Endothelial cell of umbilical vein (primary cell): ENCODE results near the gene LRP5. TPM values are rescaled to one million over a fixed set of nuclear protein-coding genes. Genes with fewer than 3 reads are reported as not detected.
"Not testable (repeated sequence)": the region's sequence is repeated elsewhere in the genome, so short reads cannot be mapped to it uniquely, and the experiment has no call there.

Source experiments
- BruUV-seq: library from RNA; stranded (reverse); fragments of 400-500 nt; replicated peaks from 2 replicates; lab custom pipeline; 2021; lab: Mats Ljungman, UMichigan
- CTCF ChIA-PET: fragments of 300-600, 350-600 bp; sonication (Branson Sonifier 250); formaldehyde crosslinking; loops from one replicate; lab custom pipeline; 2021; ENCODE audit warnings: antibody characterized with exemption, inconsistent platforms; lab: Charles Lee
- POLR2A ChIA-PET: fragments of 300-600, 350-600 bp; sonication (Branson Sonifier 250); formaldehyde crosslinking; loops from one replicate; lab custom pipeline; 2021; ENCODE audit warnings: antibody characterized with exemption, inconsistent platforms; lab: Charles Lee
- DNase-seq: peaks from one replicate; pipeline ENCODE4 v3.0.0-alpha.2; 2011; ENCODE audit warnings: low read depth, low spot score
- FAIRE-seq: peaks from 2 replicates; lab custom pipeline; 2011; peaks lifted over from hg19 to GRCh38; lab: Jason Lieb, UNC
- H2AFZ ChIP-seq: 2 replicates; pipeline ENCODE4 v1.6.0; 2012; ENCODE audit warnings: low read depth, low read length, control low read depth, inconsistent platforms
- H3K27ac ChIP-seq: 2 replicates; pipeline ENCODE4 v1.5.1; 2011; ENCODE audit warnings: low read depth, mild to moderate bottlenecking, control low read depth, low read length, moderate library complexity; ENCODE audit not compliant: insufficient read depth
- H3K27me3 ChIP-seq, 2 experiments: 2 replicates each; pipeline versions ENCODE4 v1.6.0 to v1.6.1; 2011; ENCODE audit warnings: low read length in 2 of 2, mixed read lengths in 1 of 2; ENCODE audit not compliant: control insufficient read depth in 2 of 2, insufficient read depth in 2 of 2
- H3K36me3 ChIP-seq, 2 experiments: 2 replicates in 1 of 2; 3 replicates in 1 of 2; pipeline ENCODE4 v1.5.1; 2011; ENCODE audit warnings: low read length in 2 of 2, mild to moderate bottlenecking in 1 of 2, moderate library complexity in 1 of 2; ENCODE audit not compliant: control insufficient read depth in 2 of 2, insufficient read depth in 2 of 2; ENCODE audit errors: extremely low read depth in 1 of 2
- H3K4me1 ChIP-seq: 3 replicates; pipeline ENCODE4 v1.5.1; 2011; ENCODE audit warnings: mild to moderate bottlenecking, low read length; ENCODE audit not compliant: control insufficient read depth, insufficient read depth; ENCODE audit errors: extremely low read depth
- H3K4me2 ChIP-seq: 2 replicates; pipeline ENCODE4 v1.6.1; 2011; ENCODE audit warnings: low read length, control low read depth, mixed read lengths; ENCODE audit not compliant: insufficient read depth
- H3K4me3 ChIP-seq, 3 experiments: fragments of 200-600 bp in 1 of 3; sonication (generic), shearing (Covaris generic) in 1 of 3; replicated peaks in 1 of 3; 2 replicates each; pipeline ENCODE4 v1.5.1; 2011 to 2016; ENCODE audit warnings: control low read depth in 3 of 3, low read length in 3 of 3, mild to moderate bottlenecking in 2 of 3, inconsistent platforms in 1 of 3, low read depth in 1 of 3, moderate library complexity in 1 of 3; ENCODE audit not compliant: insufficient read depth in 1 of 3
- H3K79me2 ChIP-seq: 2 replicates; pipeline ENCODE4 v1.6.0; 2012; ENCODE audit warnings: low read length, inconsistent platforms; ENCODE audit not compliant: control insufficient read depth, insufficient read depth
- H3K9ac ChIP-seq: replicated peaks from 2 replicates; pipeline ENCODE3; 2011; ENCODE audit warnings: low read length, control low read depth; ENCODE audit not compliant: insufficient read depth; ENCODE audit errors: extremely low read depth
- H3K9me1 ChIP-seq: replicated peaks from 3 replicates; pipeline ENCODE4 v1.6.0; 2011; ENCODE audit warnings: mild to moderate bottlenecking, low read length; ENCODE audit not compliant: control insufficient read depth, insufficient read depth; ENCODE audit errors: extremely low read depth
- H3K9me3 ChIP-seq: replicated peaks from 2 replicates; pipeline ENCODE4 v1.5.1; 2012; ENCODE audit warnings: low read length, inconsistent platforms; ENCODE audit not compliant: control insufficient read depth, insufficient read depth
- H4K20me1 ChIP-seq: replicated peaks from 2 replicates; pipeline ENCODE3; 2011; ENCODE audit warnings: mild to moderate bottlenecking, low read length; ENCODE audit not compliant: control insufficient read depth, insufficient read depth; ENCODE audit errors: extremely low read depth
- FOS ChIP-seq: IDR thresholded peaks from 2 replicates; pipeline ENCODE4 v1.6.1; 2011; ENCODE audit warnings: mild to moderate bottlenecking, low read length, moderate library complexity, borderline replicate concordance; ENCODE audit not compliant: insufficient read depth
- GATA2 ChIP-seq: IDR thresholded peaks from 2 replicates; pipeline ENCODE4 v1.7.0; 2011; ENCODE audit warnings: low read depth, mild to moderate bottlenecking, moderate library complexity, mixed read lengths, low read length; ENCODE audit not compliant: insufficient read length, insufficient read depth
- JUN ChIP-seq: IDR thresholded peaks from 2 replicates; pipeline ENCODE4 v1.6.1; 2011; ENCODE audit warnings: borderline replicate concordance, low read depth; ENCODE audit not compliant: insufficient read length, insufficient read depth
- MYC ChIP-seq: IDR thresholded peaks from one replicate; pipeline ENCODE4 v1.6.1; 2011; ENCODE audit warnings: mild to moderate bottlenecking, low read depth, low read length
- POLR2A ChIP-seq: IDR thresholded peaks from 2 replicates; pipeline ENCODE4 v1.6.1; 2012; ENCODE audit warnings: low read depth, mild to moderate bottlenecking, control low read depth, low read length
- POLR2AphosphoS5 ChIP-seq: IDR thresholded peaks from 2 replicates; pipeline ENCODE4 v1.6.1; 2012; ENCODE audit warnings: low read depth, mild to moderate bottlenecking, control low read depth, low read length, moderate library complexity; ENCODE audit not compliant: insufficient read depth
- dilution Hi-C: fragments of 300-500 bp; cut with MboI; formaldehyde crosslinking; loops from one replicate; pipeline ENCODE4 v1.15.0; 2019; ENCODE audit warnings: low sequenced_read_pairs; ENCODE audit not compliant: extremely low pct_ligation_motif_present
- intact Hi-C: fragments of 100-400 bp; cut with micrococcal nuclease; formaldehyde crosslinking; loops from one replicate; pipeline ENCODE4 v1.10.0; 2022
- polyA plus RNA-seq, 4 experiments: library from polyadenylated mRNA; depleted of rRNA in 3 of 4; stranded (reverse) in 3 of 4; unstranded in 1 of 4; fragments of >200 nt; gene quantifications; 2 replicates each; pipeline versions ENCODE4 v1.2.1 to v1.2.3, GENCODE V29; 2011 to 2012; ENCODE audit warnings: missing spikeins in 1 of 4
- total RNA-seq: library from RNA; stranded (reverse); gene quantifications from 2 replicates; pipeline ENCODE4 v1.2.3, GENCODE V29; 2021
- TF ChIP-seq, protein P1 (sequence below), 2 donors: IDR thresholded peaks; 1 replicate in 1 of 2; 2 replicates in 1 of 2; pipeline ENCODE4 v1.5.1; 2011; ENCODE audit warnings: low read length in 2 of 2, mild to moderate bottlenecking in 2 of 2, moderate library complexity in 2 of 2, control low read depth in 1 of 2, inconsistent platforms in 1 of 2, low read depth in 1 of 2; ENCODE audit not compliant: insufficient read depth in 1 of 2; ENCODE audit errors: extremely low read depth in 1 of 2

The LRP5 gene
- total and polyA plus RNA-seq, 2 donors (not counting 3 experiments of a cell fraction or from before 2014, with no cell fraction given) = 35.1 to 51.8 TPM

DNA sequence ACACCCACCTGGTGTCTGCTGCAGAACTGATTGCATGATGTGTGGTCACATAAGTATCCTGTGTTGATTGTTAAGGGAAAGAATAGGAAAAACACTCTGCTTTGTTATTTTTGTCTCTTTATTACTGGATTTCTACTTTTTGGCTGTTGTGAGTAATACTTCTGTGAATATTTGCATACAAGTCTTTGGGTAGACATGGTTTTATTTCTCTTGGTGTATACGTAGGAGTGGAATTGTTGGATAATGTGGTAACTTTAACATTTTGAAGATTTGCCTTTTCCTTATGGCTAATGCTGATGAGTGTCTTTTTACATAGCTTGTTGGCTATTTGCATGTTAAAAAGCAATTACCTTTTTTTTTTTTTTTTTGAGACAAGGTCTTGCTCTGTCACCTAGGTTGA is 161.3 kb downstream of the LRP5 start:
- H3K4me3 ChIP-seq = no peak overlapping the region
- no peak overlapping the region for H2AFZ ChIP-seq
- H3K9ac ChIP-seq = no peak overlapping the region
- dilution Hi-C loops (no loop called here), intact Hi-C loops (no loop called here)
- peaks cover 23% of the 10 kb centered on the region for H4K20me1 ChIP-seq
- DNase-seq (no peak), FAIRE-seq (no peak)
- H3K36me3 ChIP-seq = no peaks in the 10 kb centered on the region
- H3K27me3 ChIP-seq = no peaks in the 10 kb centered on the region
- TF ChIP-seq MYC (no peak), POLR2AphosphoS5 (no peak), GATA2 (no peak), JUN (no peak), POLR2A (no peak), FOS (no peak)
- TF ChIP-seq, protein P1, sequence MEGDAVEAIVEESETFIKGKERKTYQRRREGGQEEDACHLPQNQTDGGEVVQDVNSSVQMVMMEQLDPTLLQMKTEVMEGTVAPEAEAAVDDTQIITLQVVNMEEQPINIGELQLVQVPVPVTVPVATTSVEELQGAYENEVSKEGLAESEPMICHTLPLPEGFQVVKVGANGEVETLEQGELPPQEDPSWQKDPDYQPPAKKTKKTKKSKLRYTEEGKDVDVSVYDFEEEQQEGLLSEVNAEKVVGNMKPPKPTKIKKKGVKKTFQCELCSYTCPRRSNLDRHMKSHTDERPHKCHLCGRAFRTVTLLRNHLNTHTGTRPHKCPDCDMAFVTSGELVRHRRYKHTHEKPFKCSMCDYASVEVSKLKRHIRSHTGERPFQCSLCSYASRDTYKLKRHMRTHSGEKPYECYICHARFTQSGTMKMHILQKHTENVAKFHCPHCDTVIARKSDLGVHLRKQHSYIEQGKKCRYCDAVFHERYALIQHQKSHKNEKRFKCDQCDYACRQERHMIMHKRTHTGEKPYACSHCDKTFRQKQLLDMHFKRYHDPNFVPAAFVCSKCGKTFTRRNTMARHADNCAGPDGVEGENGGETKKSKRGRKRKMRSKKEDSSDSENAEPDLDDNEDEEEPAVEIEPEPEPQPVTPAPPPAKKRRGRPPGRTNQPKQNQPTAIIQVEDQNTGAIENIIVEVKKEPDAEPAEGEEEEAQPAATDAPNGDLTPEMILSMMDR (IDR thresholded peaks at IDR 0.05; ENCODE audit: extremely low read depth in 1 of 2, insufficient read depth in 1 of 2, low read depth in 1 of 2, low read length in 2 of 2) = no peak
- H3K27ac ChIP-seq = no peak overlapping the region
- CTCF ChIA-PET = no interaction called here
- BruUV-seq = no TSS peak
- H3K79me2 ChIP-seq = peaks cover 89% of the 10 kb centered on the region
- no peaks in the 10 kb centered on the region for H3K9me1 ChIP-seq
- POLR2A ChIA-PET = interaction anchor here (0.7 kb wide), 1 partner anchor 220 kb away, joined by 6 read pairs; no protein-coding TSS in a partner anchor
- peaks cover 8% of the 10 kb centered on the region for H3K4me1 ChIP-seq
- H3K9me3 ChIP-seq = no peaks in the 10 kb centered on the region
- H3K4me2 ChIP-seq = no peak overlapping the region

DNA sequence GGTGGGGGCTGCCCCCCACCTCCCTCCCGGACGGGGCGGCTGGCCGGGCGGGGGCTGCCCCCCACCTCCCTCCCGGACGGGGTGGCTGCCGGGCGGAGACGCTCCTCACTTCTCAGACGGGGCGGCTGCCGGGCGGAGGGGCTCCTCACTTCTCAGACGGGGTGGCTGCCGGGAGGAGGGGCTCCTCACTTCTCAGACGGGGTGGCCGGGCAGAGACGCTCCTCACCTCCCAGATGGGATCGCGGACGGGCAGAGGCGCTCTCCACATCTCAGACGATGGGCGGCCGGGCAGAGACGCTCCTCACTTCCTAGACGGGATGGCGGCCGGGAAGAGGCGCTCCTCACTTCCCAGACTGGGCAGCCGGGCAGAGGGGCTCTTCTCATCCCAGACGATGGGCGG is 163.2 kb downstream of the LRP5 start:
- H2AFZ ChIP-seq, H3K9me1 ChIP-seq, POLR2A ChIA-PET, H3K4me1 ChIP-seq, H3K4me2 ChIP-seq, FAIRE-seq, intact Hi-C loops, BruUV-seq, CTCF ChIA-PET, H3K27me3 ChIP-seq, dilution Hi-C loops, H3K4me3 ChIP-seq, H3K9me3 ChIP-seq, H3K27ac ChIP-seq, DNase-seq, H3K9ac ChIP-seq, H3K36me3 ChIP-seq: not testable (repeated sequence)
- H4K20me1 ChIP-seq = peaks cover 19% of the 10 kb centered on the region
- H3K79me2 ChIP-seq = peaks cover 89% of the 10 kb centered on the region
